NCI-H2081 treated with DMSO at 0.1 percent for 48 hours (cell line): Measurements from ENCODE around the gene CA6.
"Not testable (repeated sequence)": the region's sequence is repeated elsewhere in the genome, so short reads cannot be mapped to it uniquely, and the experiment has no call there.

Experiments
- DNase-seq: peaks from one replicate; lab custom pipeline; 2025; lab: John Stamatoyannopoulos, UW

The CA6 gene

DNA sequence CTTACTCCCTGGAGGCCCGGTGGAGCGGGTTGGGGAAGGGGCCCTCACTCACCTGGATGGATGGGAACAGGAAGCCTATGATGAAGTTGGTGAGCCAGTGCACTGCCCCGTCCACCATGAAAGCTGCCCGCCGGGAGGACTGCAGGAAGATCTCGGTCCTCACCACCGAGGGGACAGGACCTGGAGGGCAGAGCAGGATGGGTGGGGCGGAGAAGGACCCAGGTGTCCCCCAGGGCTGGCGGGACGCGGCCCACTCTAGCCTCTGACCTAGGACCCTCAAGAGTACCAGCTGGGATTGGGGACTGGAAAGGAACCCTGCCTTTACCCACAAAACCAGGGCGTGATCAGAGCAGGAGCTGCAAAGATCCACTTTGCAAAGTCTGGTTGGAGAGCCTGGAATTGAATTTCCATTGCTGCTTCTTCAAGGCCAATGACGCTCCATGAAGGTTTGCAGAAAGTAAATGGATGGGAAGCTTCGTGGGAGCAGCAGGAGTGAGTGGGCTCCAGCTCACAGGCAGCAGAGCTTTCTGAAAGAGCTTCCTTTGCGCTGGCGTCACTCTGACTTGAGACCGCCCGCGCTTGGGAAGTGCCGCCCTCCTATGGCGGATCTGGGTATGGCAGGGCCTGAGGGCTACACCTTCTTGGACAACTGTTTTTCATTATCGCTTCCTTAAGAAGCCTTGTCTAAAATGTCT, 59.2 kb downstream of the CA6 start:
- DNase-seq, result no peak

DNA sequence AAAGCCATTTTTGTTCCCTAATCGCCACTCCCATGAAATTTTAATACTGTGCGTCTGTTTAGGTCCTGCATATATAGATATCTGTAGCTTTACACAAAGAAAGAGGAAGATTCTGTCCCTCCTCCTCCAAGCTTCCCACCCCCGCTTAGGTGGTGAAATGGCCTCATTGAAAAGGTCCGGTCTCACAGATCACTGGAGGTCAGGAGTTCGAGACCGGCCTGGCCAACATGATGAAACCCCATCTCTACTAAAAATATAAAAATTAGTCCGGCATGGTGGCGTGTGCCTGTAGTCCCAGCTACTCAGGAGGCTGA, 59.7 kb downstream of the CA6 start:
- DNase-seq, result no peak

DNA sequence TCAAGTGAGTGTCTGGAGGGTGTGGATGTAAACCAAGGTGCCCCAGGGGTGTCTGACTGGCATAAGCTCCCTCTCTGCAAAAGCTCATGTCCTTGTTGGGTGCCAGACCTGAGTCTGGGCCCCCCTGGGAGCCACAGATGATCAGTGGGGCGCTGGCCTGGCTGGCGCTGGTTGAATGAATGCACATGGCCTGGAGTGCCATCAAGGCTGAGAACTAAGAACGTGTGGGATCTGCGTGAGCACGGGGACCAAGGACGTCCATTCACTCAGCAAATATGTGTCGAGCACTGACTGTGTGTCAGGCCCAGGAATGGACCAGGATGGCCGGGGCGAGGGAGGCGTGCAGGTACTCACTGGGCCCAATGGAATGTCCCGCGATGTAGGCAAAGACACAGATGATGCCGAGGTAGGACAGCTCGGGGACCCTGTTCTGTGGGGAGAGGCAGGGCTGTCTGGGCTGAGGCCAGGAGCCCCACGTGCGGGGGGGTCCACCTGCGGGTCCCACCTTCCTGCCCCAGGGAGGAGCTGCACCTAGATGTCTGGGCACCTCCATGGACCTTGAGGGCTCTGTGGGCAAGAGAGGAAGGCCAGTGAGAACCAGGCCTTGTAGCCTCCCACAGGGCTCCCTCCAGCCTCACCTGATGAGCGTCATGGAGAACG, 61.4 kb downstream of the CA6 start:
- no peak for DNase-seq

DNA sequence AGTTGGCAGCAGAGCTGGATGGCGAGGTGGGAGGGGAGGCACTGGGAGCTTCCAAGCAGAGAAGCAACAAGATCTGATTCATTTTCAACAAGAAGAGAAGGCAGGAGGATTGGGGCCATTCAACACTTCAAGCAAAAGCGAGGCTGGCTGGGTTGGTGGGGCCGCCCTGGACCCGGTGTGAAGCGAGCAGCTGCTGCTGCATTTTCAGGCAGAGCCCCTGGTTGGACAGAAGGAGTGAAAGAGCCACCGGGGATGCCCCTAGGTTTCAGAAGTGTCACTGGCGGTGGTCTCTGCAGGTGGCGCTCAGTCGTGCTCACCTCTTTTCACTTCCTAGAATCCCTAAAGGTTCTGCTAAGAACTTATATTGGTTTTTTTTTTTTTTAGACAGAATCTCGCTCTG, 62.6 kb downstream of the CA6 start:
- no peak for DNase-seq

DNA sequence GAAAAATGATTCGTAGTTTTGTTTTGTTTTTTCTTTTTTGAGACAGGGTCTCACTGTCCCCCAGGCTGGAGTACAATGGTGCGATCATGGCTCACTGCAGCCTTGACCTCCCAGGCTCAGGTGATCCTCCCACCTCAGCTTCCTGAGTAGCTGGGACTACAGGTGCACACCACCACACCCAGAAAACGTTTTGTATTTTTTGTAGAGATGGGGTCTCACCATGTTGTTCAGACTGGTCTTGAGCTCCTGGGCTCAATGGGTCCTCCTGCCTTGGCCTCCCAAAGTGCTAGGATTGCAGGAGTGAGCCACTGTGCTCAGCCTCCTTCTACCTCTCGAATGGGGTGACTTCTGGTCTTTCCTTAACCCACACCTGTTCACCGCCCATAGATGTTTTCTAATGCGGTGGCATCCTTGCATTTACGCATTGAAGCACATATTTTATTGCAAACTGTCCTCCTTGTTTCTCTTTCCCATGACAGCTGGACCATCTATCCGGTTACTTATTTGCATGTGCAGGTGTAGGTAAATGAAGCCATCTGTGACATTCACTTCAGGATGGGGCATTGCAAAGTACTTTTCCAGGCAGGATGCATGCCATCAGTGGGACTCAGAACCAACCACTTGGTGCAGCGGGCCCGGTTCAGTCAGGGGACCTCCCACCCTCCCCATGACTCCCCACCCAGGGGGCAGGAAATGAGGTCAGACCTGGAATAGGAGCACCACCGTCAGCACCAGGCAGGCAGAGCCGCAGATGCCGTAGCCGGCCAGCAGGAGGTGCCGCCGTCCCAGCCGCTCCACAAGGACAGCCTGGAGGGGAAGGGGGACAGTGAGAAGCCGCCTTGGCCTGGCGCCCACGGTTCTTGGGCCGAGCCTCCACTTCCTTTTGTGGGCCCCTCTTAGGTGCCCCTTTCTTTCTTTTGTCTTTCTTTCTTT, 64.0 kb downstream of the CA6 start:
- DNase-seq, result no peak

DNA sequence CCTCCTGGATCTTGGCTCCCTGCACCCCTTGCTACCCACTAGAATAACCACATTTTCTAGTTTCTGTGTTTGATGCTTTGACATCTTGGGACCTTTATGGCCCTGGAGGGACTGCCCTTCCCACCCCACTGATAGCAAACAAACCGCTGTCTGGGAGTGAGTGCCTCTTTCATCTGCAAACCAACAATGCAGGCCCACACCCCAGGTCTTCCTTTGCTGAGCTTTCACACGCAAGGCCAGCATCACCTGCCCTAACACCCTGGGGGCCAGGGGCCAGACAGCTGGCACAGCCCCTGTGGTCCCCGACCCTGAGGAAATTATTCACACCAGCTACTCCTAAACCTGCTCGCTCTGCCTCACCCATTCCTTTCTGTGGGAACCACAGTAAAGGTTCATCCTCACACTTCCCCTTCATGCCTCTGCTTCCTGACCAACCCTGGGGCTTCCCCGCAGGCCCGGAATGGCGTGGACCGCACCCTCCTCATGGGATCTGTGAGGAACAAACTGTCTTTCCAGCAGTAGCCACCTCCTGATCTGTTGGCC, 65.2 kb downstream of the CA6 start:
- DNase-seq, result no peak

DNA sequence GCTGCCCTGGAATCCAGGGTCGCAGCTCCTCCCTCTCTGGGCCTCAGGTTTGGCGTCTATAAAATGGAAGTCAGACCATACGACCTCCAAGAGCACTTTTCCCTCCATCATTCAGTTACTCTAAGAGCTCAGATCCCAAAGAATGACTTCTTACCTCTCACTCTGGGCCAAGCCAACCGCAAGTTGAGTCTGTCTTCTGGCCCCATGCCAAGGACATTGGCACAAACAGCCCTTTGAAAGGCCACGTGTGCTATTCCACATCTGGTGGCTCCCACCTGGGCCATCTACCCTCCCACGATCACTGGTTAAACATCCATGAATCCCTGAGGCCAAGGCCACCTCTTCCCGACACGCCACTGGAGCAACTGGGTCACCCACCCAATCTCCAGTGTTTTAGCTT, 68.2 kb downstream of the CA6 start:
- no peak for DNase-seq

DNA sequence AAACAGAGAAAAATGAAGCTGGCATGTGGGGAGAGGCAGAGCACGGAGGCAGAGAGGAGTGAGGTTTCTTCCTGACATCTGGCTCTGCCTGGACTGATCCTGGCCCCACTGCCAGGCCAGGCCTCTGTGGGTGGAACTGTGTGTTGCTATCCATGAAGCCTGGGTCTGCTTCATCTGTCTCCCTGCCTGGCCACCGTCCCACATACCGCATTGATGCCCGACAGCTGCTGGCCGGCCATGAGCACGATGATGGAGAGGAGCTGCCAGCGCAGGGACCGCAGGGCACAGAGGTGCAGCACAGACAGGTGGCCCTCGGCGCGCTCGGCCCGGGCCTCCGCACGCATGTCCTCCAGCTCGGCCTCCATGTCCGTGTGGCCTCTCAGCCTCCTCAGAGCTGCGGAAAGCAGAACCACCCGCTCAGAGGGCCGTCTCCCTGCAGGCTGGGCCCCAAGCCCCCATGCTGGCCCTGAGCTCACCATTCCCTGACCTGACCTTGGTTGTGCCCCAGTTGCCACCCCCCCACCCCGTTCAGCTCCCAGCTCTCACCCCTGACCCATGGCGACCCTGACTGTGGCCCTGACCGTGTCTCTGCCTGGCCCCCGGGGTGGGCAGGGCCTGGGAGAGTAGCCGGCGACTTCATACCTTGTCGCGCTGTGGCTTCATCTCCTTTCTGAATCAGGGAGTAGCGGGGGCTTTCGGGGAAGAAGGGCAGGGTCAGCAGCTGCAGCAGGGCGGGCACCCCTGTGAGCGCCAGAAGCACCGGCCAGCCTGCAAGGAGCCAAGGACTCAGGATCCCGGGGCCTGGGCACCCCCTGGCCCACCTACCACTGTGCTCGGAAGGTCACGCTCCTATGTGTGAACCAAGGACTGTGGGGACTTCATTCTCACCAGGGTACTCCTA, 69.1 kb downstream of the CA6 start:
- DNase-seq, result no peak

DNA sequence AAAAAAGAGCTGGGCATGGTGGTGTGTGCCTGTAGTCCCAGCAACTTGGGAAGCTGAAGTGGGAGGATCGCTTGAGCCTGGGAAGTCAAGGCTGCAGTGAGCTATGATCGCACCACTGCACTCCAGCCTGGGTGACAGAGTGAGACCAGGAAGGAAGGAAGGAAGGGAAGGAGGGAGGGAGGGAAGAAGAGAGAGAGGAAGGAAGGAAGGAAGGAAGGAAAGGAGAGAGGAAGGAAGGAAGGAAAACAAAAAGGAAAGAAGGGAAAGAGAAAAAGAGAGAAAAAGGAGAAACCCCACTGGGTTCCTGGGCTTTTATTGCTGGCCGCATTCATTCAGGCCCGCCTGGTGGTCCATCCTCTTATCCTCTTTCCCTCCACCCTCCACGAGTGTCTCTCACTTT, 70.8 kb downstream of the CA6 start:
- no peak for DNase-seq

DNA sequence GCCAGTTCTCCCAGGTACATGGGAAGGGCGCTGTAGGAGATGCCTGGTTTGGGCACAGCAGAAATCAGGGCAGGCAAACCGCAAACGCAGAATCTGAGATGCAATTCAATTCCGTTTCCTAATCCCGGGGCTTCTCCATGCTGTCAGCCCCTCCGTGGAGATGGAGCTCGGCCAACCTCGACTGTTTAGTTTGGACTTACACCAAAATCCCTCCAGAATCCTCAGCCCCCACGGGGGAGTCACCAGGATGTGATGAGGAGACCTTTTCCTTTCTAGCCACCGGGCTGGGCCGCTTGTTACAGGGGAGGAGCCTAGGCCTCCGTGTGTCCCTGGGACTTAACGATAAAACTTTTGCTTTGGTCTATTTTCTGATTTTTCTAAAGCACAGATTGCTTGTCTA, 72.7 kb downstream of the CA6 start:
- DNase-seq, result no peak

DNA sequence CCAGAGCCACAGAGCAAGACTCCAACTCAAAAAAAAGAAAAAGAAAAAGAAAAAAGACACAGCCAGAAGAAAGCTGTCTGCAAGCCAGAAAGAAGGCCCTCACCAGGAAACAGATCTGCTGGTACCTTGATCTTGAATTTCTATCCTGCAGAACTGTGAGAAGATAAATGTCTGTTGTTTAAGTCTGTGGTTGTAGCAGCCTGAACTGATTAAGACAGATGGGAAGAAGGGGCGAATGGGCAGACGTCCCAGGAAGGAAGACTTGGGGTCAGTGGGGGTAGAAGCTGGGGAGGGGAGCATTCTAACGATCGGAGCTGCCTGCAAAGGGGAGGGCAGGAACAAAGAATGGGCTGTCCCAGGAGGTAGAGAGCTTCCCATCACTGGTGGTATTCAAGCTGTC, 74.2 kb downstream of the CA6 start:
- DNase-seq, result no peak

DNA sequence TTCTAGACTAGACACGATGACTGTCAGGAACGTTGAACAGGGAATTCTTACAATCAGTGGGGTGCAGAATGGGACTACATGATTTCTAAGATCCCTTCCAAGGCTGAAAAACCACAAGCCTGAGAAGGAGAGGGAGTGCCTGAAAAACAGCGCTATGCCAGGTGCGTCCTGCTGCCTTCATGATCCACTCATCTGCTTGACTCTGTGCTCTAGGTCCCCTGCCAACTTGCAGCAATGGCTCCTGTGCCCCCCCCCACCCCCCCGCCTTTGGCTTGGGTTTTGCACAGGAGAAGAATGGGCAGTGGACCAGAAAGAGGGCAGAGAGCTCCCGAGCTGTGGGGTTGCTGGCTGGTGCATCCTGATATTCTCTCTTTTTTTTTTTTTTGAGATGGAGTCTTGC, 74.6 kb downstream of the CA6 start:
- DNase-seq, result no peak

DNA sequence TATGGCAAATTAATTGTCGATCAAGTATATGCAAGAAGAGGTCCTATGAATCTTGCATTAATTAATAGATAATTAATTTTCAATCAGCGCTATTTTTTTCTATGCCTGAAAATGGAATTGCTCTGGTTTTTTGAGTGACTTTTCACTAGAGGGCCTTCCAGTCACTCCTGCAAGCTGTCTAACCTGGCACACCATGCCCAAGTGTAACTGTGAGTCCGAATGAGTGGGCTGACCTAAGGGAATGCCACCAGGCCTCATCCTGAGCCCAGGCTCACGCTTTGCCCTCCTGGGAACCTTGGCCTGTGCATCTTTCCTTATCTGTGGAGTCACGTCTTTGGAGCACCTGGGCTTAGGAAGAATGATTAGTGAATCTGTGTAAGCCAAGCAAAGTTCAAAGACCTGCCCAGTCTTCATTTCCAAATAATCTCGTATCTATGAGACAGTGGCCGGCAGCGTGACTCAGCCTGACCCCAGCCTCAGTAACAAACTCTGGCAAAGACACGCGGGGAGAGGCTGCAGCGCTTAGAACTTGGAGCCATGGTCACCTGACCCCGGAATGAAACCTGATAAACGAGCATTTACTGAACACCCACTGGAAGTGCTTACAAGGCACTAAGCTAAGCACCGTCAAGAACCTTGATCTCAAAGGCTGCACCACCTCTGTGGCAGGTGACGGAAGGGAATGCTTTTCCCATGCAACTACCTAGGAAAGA, 76.5 kb downstream of the CA6 start:
- not testable (repeated sequence) for DNase-seq

DNA sequence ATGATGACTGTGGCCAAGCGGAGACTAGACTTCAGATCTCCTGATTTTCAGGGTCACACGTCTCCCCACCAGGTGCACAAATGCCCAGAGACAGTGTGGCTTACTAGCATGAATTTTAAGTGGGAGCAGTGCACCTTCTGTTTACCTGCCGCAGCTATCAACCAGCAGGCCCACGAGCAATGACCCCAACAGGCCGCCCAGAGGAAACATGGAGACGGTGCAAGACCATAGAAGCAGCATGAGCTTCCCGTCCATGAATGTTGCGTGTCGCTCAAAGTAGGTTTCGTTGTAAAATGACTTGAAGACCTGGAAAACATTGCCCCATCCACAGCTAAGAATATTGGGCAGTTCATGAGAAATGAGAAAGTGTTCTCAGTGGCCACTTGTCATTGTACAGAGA, 77.1 kb downstream of the CA6 start:
- no peak for DNase-seq
